NCI-H226 (cell line): ENCODE data around the gene OR6C75.
"Not testable (repeated sequence)": the region's sequence is repeated elsewhere in the genome, so short reads cannot be mapped to it uniquely, and the experiment has no call there.

Source experiments
- DNase-seq: peaks from one replicate; pipeline ENCODE4 v3.0.0-alpha.2; 2015

OR6C75 gene

DNA sequence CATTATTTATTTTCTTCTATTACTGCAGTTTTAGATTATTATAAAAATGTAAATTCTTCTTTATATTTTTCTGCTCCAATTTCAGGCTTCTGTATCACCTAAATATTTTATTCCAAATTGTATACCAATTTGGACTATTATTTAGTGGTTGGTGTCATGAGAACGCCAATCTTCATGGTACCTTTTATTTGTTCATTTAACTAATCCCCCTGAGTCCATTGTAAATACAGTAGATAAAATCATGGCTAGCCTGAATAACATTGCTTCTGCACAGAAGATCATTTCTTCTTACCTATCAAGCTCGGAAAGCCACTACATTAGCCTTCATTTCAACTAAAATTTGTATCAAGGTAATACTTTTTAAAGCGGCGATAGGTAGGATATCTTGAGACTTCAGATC is at the start of gene OR6C75:
Gene OR6C75, plus strand, starts transcription at position 301 of the 400 bp plus-strand sequence. CDS start 2,136 bp downstream, outside the sequence.
- no peak for DNase-seq

DNA sequence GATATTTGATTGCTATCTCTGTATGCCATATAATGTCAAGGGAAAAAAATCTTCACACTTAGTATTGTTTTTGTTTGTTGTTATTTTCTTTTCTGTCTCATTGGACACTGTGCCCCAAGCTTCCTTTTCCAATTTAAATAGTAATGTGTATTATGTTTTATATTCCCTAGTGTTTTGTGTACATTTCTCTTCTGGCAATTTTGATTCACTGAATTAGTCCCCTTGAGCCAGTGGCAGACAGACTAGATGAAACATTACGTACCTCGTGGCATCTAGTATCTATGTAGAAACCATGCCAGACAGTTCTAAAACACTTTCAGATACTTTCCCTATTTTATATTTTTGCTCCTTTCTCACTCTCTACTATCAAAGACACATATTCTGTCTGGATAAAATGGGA is 48.7 kb upstream of the OR6C75 start, which contains the start of gene OR6C1:
Gene OR6C1, plus strand, starts transcription at position 301 of the 400 bp plus-strand sequence. CDS start 6,257 bp downstream, outside the sequence.
- DNase-seq: no peak

DNA sequence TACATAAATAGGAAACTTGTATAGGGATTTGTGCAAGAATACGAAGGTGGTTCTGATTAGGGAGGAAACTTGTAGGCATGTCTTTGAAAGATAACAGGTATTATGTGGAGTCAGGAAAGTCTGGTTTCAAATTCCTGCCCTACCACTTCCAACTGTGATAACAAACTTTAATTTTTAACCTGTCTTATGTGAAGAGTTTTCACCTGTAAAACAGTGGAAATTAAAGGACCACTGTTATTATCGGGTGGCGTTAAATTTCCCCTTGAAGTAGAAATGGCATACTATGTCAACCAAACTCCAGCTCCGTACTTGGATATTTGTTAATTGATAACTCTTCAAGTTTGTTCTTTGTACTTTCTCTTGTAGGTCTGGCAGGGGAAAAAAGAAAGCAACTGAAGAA is 42.6 kb upstream of the OR6C75 start:
- no peak for DNase-seq

DNA sequence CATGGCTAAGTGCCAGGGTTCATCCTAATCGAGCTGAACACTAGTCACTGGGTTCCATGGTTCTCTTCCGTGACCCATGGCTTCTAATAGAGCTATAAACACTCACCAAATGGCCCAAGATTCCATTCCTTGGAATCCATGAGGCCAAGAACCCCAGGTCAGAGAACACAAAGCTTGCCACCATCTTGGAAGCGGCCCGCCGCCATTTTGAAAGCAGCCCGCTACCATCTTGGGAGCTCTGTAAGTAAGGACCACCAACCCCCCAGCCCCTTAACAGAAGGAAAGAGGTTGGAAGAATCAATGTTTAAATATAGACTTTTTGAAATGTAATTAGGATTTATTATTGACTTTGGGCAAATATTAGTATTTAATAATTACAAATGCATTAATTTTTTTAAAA is 37.0 kb upstream of the OR6C75 start:
- not testable (repeated sequence) for DNase-seq

DNA sequence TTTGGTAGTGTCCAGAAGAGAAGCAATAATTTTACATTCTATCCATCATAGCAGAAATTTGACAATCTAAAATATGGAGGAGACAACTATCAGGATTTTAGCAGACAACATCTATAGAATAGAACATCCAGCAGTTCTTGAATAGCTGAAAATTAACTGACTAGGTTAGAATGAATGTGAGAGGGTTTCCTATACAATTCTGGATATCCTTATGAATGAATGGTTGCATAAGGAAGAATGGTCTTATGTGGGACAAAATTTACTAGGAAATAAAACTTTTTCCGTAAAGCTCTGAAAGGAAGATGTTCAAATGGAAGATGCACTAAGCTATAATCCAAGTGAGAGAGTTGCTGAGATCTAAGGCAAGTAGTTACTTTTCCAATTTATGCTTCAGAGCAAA is 32.3 kb upstream of the OR6C75 start, which contains the start of gene OR6C3:
Gene OR6C3, plus strand, starts transcription at position 301 of the 400 bp plus-strand sequence. CDS start 955 bp downstream, outside the sequence.
- DNase-seq: no peak

DNA sequence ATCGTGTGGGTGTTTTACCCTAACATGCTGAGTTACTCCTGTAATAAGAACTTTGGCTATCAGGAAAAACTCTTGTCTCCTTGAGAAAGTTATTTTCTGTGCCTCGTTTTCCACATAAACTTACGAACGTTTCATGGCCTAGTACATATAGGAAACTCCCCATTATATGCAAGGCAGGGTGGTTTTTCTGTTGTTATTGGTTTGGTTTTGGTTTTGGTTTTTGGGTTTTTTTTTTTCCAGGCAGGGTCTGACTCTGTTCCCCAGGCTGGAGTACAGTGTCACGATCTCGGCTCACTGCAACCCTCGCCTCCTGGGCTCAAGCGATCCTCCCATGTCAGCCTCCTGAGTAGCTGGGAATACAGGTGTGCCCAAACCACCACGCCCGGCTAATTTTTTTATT is 26.8 kb upstream of the OR6C75 start:
- no peak for DNase-seq

DNA sequence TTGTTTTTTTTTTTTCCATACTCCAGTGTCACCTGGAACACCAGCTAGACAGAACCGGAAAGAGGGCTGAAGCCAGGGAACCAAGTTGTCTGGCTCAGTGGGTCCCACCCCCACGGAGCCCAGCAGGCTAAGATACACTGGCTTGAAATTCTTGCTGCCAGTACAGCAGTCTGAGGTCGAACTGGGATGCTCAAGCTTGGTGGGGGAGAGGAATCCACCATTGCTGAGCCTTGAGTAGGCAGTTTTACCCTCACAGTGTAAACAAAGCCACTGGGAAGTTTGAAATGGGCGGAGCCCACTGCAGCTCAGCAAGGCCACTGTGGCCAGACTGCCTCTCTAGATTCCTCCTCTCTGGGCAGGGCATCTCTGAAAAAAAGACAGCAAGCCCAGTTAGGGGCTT is 7.4 kb upstream of the OR6C75 start:
- DNase-seq: not testable (repeated sequence)

DNA sequence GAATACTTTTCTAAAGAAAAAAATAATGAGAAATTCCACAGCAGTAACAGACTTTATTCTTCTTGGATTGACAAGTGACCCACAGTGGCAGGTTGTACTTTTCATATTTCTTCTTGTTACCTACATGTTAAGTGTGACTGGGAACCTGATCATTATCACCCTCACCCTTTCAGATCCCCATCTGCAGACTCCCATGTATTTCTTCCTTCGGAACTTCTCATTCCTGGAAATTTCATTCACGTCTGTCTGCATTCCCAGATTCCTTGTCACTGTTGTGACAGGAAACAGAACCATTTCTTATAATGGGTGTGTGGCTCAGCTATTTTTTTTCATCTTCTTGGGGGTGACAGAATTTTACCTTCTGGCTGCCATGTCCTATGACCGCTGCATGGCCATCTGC is 2.3 kb downstream of the OR6C75 start:
- no peak for DNase-seq

DNA sequence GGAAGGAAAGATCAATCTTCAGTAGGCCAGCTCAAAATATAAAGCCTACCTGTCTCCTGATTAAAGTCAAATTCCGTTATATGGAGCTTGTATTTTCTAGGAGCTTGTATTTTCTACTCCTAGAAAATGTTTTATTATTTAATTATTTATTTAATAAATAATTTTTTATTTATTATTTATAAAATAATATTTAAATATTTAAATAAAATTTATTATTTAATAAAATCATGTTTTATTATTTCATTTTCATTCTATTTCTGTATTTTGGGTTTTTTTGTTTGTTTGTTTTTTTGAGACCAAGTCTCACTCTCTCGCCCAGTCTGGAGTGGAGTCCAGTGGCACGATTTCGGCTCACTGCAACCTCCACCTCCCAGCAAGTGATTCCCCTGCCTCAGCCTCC is 9.7 kb downstream of the OR6C75 start:
- no peak for DNase-seq

DNA sequence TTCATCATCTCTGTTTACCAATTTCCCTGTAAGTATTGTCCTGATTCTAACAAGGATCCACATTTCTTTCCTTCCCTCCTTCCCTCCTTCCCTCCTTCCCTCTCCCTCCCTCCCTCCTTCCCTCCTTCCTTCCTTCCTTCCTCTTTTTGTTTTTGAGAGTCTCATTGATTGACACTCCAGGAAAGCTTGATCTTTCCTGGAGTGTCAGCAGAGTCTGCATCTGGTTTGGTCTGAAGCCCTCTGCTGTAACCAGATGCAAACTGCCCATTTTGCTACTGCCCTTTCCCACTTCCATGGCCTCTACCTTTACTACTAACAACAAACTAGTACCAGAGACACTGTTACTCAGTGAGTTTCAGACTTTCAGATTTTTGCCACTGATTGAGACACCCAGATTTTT is 23.1 kb downstream of the OR6C75 start:
- no peak for DNase-seq

DNA sequence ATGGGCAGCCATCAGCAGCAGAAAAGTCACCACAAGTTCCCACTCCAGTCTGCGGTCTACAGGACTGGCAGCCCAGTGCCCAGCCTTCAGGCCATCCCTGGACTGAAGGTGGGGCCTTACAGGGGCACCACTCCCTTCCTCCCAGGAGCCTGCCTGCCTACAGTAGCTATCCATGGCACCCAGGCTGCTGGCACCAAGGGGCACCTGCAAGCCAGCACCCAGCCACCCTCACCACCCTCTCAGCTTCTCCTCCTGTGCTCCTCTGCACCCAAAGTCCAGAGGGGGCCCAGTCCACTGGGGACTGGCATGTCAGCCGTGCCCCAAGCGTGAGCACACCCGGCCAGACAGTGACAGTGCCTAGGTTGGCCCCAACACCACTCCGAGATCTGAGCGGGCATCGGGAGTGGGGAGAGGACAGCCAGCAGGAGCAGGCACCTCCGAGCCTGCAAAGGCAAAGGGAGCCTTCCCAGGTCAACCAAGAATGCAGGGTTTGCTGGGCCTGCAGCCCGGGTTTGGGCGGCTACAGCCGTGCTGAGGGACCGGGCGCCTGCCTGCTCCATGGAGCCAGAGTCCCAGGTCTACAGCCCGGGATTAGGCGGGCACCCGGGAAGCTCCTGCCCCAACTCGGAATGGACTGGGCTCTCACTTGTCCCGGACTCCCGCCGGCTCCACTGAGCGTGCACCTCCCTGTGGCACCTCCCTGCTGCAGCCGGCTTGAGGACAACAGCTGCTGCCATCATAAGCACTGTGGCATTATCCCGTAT is 29.4 kb downstream of the OR6C75 start:
- no peak for DNase-seq

DNA sequence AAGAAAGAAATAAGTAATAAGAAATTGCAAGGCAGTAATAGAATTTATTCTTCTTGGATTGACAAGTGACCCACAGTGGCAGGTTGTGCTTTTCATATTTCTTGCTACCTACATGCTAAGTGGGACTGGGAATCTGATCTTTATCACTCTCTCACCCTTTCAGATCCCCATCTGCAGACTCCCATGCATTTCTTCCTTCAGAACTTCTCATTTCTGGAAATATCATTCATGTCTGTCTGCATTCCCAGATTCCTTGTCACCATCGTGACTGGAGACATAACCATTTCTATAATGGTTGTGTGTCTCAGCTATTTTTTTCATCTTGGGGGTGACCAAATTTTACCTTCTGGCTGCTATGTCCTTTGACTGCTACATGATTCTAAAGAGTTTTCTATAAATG is 33.6 kb downstream of the OR6C75 start:
- DNase-seq: no peak

DNA sequence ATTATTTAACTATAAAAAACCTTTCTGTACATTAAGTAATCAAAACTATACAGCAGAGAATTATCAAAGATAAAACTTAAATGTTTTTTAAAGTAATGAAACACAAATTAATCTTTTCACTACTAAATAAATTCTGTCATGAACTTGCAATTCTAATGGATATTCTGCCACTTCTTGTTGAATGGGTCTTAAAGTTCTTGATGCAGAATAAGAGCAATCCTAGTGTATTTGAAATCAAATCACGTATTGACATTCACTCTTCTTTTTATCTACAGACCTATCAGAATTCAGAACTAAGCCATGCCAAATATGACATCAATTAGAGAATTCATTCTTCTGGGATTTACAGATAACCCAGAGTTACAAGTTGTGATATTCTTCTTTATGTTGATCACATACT is 37.5 kb downstream of the OR6C75 start, which contains the start of gene OR6C65:
Gene OR6C65, plus strand, starts transcription at position 301 of the 400 bp plus-strand sequence. Its CDS starts 0 bp downstream, at position 301.
- no peak for DNase-seq

DNA sequence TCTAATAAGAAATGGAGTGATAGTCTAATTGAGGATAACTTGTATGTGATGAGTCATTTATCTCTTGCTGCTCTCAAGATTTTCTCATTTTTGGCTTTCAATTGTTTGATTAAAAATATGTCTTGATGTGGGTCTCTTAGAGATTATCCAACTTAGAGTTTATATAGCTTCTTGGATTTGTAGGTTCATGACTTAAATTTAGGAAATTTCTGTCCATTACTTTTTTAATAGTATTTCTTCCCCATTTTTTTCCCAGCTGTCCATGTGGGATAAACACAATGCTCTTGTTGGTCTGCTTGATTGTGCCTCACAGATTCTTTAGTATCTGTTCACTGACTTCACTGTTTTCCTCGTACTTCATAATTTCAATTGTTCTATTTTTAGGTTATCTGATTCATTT is 45.1 kb downstream of the OR6C75 start:
- DNase-seq: no peak

DNA sequence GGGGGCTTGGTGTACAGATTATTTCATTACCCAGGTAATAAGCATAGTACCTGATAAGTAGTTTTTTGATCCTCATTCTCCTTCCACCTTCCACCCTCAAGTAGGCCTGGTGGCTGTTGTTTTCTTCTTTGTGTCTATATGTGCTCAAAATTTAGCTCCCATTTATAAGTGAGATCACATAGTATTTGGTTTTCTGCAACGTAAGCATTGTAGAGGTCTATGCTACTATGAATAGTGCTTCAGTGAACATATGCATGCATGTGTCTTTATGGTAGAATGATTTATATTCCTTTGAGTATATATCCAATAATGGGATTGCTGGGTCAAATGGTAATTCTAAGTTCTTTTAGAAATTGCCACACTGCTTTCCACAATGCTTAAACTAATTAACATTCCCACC is 46.4 kb downstream of the OR6C75 start:
- not testable (repeated sequence) for DNase-seq

DNA sequence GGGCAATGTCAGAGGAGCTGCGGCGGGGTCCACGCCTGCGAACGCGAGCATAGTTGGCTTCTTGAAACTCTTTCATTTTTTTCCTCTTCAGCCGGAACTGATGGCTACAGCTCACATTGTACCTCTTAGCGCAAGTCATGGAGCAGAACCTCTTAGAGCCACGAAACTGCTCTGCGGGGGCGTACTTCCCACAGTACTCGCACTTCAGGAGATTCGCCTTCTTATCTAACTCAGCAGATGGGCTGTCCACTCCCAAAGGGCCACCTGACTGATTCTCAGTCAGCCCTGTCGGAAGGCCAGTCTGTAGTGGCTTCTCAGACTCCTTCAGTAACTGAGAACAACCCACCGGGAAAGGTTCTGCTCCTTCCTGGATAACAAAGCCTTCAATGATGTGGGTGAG is 49.4 kb downstream of the OR6C75 start:
- DNase-seq: not testable (repeated sequence)

DNA sequence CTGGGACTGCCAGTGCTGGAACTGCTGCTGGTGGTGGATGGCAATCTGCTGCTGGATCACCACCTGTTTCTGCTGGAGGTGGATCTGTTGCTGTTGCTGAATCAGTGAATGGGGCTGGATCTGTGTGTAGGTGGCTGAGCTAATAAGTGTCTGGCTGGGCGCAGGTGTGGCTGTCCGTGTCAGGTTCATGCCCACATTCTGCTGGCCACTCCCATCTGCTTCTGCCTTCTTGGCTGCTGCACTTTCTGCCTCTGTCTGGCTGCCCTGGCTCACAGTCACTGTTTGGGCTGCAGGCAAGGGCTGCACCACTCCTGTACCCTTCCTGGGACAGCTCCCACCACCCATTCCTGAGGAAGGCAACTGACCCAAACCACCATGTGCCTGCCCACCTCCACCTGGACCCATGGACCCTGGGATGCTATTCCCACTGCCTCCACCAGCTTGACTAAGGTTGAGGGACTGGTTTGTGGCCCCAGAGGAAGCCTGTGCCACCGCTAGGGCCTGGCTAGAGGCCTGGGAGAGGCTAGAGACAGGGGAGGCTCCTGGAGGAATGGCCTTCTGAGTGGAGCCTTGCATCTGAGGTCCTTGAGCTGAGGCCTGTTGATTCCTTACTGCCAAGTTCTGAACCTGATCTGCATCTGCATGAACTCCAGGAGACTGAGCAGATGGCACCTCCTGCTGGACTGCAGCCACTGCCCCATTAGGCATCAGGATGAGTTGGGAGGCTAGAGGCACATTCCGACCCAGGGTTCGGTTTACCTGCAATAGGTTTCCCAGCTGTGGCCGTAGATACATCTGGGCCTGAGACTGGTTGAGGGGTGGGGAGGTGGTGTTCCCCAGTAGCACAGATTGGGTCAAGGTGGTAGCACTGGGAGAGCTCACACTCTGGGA is 51.0 kb downstream of the OR6C75 start:
- DNase-seq: not testable (repeated sequence)

DNA sequence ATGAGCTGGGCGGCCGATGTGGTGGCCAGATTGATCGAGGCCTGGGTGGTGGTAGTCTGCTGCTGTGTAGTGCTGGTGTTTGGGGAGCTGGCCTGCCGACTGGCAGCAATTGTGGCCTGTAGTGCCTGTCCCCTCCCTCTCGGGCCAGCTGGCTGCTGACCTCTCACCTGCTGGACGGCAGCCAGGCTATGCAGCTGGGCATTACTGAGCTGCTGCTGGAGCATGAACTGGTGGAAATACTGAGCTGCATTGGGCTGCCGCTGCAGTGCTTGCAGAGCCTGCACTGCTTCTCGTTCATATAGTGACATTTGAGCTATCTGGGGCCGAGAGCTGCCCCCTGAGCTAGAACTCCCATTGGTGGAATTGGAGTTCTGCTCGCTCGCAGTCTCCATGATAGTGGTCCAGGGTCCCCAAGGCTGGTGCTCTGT is 51.6 kb downstream of the OR6C75 start:
- not testable (repeated sequence) for DNase-seq

DNA sequence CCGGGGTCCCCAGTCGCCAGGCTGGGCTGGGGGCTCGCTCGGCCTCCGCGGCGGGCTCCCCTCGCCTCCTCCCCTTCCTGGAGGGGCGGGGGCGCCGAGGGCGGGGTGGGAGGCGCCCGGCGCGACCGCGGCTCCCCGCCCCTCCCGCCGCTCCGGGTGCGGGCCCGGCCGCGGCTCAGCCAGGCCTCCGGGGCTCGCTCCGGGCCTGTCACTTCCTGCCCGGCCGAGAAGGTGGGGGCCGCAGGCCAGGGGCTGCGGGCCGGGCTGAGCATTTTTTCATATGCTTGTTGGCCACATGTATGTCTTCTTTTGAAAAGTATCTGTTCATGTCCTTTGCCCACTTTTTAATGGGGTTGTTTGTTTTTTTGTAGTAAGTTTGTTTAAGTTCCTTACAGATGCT is 52.1 kb downstream of the OR6C75 start:
- DNase-seq: not testable (repeated sequence)

DNA sequence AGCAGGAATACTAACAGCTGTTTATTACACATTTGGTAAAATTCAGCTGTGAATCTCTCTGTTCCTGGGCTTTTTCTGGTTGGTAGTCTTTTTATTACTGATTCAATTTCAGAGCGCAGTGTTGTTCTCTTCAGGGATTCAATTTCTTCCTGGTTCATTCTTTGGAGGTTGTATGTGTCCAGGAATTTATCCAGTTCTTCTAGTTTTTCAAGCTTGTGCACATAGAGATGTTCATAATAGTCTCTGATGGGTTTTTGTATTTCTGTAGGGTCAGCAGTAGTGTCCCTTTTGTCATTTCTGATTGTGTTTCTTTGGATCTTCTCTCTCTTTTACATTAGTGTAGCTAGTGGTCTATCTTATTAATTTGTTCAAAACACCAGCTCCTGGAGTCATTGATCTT is 54.2 kb downstream of the OR6C75 start:
- DNase-seq: no peak
